ENCODE results near the gene PLA2G15. TPM values are rescaled to one million over a fixed set of nuclear protein-coding genes. Genes with fewer than 3 reads are reported as not detected.
A peak's percentile ranks its signal among the peaks of the same experiment; 100 is the strongest.

PLA2G15 gene
- total and polyA plus RNA-seq, 2 of the 13 experiments (the other 11 are each of a cell fraction or from before 2014, with no cell fraction given): 14.4 to 23.7 TPM

DNA sequence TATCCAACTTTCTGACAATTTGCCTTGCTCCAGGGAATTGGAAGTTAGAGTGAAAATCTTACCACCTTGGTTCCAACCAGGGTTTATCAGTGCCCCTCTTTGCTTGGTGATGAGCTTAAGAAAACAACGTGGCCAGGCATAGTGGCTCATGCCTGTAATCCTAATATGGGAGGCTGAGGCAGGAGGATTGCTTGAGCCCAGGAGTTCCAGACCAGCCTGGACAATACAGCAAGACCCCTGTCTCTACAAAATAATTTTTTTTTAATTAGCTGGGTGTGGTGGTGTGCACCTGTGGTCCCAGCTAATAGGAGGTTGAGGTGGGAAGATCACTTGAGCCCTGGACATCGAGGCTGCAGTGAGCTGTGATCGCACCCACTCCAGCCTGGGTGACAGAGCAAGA, 40.5 kb downstream of the PLA2G15 start:
- ATAC-seq (no peak), FAIRE-seq (no peak), DNase-seq (ENCODE audit: low spot score) (no peak)
- no peak overlapping the region for H2AFZ ChIP-seq (ENCODE audit: low read length)
- no peaks in the 10 kb centered on the region for H3K9me3 ChIP-seq (ENCODE audit: low read length)
- no peak overlapping the region for H3K27ac ChIP-seq (ENCODE audit: extremely low read length, insufficient read depth, low read length)
- no peak overlapping the region for H3K9ac ChIP-seq (ENCODE audit: insufficient read depth, low read depth, low read length)
- peaks cover 24 to 62% of the 10 kb centered on the region in 2 experiments for H3K36me3 ChIP-seq (replicated peaks in 1 of 2; ENCODE audit: control insufficient read depth in 1 of 2, insufficient read depth in 2 of 2, low read length in 2 of 2)
- no TSS peak for BruUV-seq (replicated peaks)
- TF ChIP-seq ZNF121 (CRISPR knock-in tag; IDR thresholded peaks at IDR 0.05): peak; percentile 75
- no peak for TF ChIP-seq ZNF883 (CRISPR knock-in tag; IDR thresholded peaks at IDR 0.05; ENCODE audit: not compliant biosample characterization)
- TF ChIP-seq, protein P1, sequence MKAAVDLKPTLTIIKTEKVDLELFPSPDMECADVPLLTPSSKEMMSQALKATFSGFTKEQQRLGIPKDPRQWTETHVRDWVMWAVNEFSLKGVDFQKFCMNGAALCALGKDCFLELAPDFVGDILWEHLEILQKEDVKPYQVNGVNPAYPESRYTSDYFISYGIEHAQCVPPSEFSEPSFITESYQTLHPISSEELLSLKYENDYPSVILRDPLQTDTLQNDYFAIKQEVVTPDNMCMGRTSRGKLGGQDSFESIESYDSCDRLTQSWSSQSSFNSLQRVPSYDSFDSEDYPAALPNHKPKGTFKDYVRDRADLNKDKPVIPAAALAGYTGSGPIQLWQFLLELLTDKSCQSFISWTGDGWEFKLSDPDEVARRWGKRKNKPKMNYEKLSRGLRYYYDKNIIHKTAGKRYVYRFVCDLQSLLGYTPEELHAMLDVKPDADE (CRISPR knock-in tag; IDR thresholded peaks at IDR 0.05): no peak
- TF ChIP-seq, protein P2, sequence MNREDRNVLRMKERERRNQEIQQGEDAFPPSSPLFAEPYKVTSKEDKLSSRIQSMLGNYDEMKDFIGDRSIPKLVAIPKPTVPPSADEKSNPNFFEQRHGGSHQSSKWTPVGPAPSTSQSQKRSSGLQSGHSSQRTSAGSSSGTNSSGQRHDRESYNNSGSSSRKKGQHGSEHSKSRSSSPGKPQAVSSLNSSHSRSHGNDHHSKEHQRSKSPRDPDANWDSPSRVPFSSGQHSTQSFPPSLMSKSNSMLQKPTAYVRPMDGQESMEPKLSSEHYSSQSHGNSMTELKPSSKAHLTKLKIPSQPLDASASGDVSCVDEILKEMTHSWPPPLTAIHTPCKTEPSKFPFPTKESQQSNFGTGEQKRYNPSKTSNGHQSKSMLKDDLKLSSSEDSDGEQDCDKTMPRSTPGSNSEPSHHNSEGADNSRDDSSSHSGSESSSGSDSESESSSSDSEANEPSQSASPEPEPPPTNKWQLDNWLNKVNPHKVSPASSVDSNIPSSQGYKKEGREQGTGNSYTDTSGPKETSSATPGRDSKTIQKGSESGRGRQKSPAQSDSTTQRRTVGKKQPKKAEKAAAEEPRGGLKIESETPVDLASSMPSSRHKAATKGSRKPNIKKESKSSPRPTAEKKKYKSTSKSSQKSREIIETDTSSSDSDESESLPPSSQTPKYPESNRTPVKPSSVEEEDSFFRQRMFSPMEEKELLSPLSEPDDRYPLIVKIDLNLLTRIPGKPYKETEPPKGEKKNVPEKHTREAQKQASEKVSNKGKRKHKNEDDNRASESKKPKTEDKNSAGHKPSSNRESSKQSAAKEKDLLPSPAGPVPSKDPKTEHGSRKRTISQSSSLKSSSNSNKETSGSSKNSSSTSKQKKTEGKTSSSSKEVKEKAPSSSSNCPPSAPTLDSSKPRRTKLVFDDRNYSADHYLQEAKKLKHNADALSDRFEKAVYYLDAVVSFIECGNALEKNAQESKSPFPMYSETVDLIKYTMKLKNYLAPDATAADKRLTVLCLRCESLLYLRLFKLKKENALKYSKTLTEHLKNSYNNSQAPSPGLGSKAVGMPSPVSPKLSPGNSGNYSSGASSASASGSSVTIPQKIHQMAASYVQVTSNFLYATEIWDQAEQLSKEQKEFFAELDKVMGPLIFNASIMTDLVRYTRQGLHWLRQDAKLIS (CRISPR knock-in tag; IDR thresholded peaks at IDR 0.05): no peak
- TF ChIP-seq, protein P3, sequence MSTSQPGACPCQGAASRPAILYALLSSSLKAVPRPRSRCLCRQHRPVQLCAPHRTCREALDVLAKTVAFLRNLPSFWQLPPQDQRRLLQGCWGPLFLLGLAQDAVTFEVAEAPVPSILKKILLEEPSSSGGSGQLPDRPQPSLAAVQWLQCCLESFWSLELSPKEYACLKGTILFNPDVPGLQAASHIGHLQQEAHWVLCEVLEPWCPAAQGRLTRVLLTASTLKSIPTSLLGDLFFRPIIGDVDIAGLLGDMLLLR (CRISPR knock-in tag; IDR thresholded peaks at IDR 0.05): no peak
- TF ChIP-seq TBP (CRISPR knock-in tag; IDR thresholded peaks at IDR 0.05): no peak
- TF ChIP-seq, protein P4, sequence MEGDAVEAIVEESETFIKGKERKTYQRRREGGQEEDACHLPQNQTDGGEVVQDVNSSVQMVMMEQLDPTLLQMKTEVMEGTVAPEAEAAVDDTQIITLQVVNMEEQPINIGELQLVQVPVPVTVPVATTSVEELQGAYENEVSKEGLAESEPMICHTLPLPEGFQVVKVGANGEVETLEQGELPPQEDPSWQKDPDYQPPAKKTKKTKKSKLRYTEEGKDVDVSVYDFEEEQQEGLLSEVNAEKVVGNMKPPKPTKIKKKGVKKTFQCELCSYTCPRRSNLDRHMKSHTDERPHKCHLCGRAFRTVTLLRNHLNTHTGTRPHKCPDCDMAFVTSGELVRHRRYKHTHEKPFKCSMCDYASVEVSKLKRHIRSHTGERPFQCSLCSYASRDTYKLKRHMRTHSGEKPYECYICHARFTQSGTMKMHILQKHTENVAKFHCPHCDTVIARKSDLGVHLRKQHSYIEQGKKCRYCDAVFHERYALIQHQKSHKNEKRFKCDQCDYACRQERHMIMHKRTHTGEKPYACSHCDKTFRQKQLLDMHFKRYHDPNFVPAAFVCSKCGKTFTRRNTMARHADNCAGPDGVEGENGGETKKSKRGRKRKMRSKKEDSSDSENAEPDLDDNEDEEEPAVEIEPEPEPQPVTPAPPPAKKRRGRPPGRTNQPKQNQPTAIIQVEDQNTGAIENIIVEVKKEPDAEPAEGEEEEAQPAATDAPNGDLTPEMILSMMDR (CRISPR knock-in tag; IDR thresholded peaks at IDR 0.05): no peak
- CTCF ChIA-PET (ENCODE audit: low intra/inter-chr PET ratio, low total read pairs): no interaction called here
- WGBS (ENCODE audit: low lambda C conversion rate): 100% methylated on average over 3 of the region's 3 CpGs
- POLR2A ChIA-PET: interaction anchor here (0.9 to 4.3 kb wide), 4 partner anchors 10 to 49 kb away, joined by 3 to 22 read pairs (median 4); partner anchors contain the start of genes PRMT7, SLC7A6 and SLC7A6OS
- H3K27me3 ChIP-seq (ENCODE audit: control insufficient read depth in 1 of 2, insufficient read depth in 2 of 2, low read length in 2 of 2): no peaks in the 10 kb centered on the region
- H3K79me2 ChIP-seq (ENCODE audit: insufficient read depth, low read length): peaks cover 46% of the 10 kb centered on the region
- no peaks in the 10 kb centered on the region for H4K20me1 ChIP-seq (ENCODE audit: insufficient read depth, low read length)
- H3K4me2 ChIP-seq (ENCODE audit: low read depth, low read length): no peak overlapping the region
- in situ Hi-C loops (cut with HindIII; ENCODE audit: extremely low pct_ligation_motif_present, low pct_unique_long_range_greater_than_20kb): no loop called here
- intact Hi-C loops (cut with micrococcal nuclease; ENCODE audit: unreplicated experiment): no loop called here
- no peak overlapping the region for H3K4me3 ChIP-seq (replicated peaks in 1 of 3; ENCODE audit: insufficient read depth in 1 of 3, low read depth in 2 of 3, low read length in 3 of 3)
- H3K4me1 ChIP-seq (ENCODE audit: insufficient read depth, low read length): peaks cover 60% of the 10 kb centered on the region

All from HepG2 (cell line).